Occipital lobe (tissue), 2 donors: ENCODE measurements around the gene C2orf80. TPM values are rescaled to one million over a fixed set of nuclear protein-coding genes. Genes with fewer than 3 reads are reported as not detected.
A peak's percentile ranks its signal among the peaks of the same experiment; 100 is the strongest.
"Not testable (repeated sequence)": the region's sequence is repeated elsewhere in the genome, so short reads cannot be mapped to it uniquely, and the experiment has no call there.

Experiments
- DNase-seq: peaks from one replicate; lab custom pipeline; 2025; lab: John Stamatoyannopoulos, UW
- total RNA-seq: library from RNA; depleted of rRNA; stranded (reverse); fragments of >200 nt; gene quantifications from one replicate; pipeline ENCODE4 v1.2.3, GENCODE V29; 2014

C2orf80 gene
- total RNA-seq, 1 donor from 2014 or later, result 28.7 TPM

DNA sequence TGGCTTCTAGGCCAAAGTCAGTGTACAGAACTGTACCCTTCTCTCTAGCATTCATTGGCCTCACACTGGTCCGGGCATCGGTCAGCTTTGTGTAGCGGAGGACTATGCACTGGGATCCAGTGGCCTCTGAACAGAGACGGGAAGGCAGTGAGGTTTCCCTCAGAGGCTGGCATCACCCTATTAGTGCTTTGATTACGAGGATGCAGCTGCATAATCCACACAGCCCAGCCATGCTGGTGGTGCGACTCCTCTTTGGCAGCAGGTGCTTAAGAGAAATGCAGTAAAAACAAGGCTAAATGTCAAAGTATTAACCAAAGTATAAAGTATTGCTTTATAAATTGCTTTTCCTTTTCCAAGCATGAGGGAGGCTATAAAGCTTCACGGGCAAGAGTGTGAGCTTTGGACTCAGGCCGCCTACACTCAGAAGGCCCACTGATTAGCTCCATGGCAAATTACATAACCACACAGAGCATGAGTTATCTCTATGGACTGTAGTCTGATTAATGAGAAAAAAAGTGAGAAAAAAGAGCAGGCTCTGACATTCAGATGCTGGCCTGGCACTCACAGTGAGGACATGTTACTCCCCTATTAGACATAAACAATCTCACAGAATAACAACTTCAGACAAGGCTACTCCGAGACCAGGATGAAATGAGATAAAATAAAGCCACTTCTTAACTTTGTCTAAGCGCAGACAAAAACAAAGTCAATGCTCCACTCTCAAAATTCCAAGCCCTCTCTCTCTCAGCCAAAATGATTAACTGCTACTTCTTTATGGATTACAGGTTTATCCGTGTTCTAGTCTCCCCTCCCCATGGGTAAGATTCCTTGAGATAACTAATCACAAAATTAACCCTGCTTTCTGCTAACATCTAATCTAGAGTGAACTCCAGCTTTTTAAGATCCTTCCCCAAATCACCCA lies 53.8 kb downstream of the C2orf80 start:
- DNase-seq, result no peak

DNA sequence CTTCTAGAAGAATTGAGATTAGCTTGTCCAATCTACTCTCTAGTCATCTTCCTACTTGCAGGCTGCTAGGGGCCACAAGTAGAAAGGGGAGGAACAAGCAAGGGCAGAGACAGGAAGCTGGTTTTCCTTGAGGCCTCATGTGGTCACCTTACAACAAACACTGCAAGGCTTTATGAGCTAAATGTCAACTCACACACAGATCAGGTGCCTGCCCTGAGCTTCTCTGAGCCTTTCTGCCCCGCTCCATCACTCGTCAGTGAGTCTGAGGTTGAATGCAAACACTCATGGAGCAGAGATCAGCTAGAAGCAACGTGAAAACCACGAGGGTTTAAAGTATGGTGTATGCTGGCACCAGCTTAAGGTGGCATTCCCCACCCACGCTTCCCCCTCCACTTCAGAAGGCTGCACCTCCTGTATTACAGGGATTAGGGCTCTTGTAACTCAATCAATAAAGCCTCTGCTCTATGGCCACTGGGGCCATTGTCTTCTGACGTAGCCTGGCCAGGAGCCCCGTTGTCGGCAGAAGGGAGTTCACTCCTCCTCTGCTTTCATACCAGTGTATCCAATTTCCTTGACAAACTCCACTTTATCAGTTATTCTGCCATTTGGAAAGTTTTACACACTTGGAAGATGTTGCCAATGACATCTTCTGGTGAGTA lies 54.8 kb downstream of the C2orf80 start:
- DNase-seq, result no peak

DNA sequence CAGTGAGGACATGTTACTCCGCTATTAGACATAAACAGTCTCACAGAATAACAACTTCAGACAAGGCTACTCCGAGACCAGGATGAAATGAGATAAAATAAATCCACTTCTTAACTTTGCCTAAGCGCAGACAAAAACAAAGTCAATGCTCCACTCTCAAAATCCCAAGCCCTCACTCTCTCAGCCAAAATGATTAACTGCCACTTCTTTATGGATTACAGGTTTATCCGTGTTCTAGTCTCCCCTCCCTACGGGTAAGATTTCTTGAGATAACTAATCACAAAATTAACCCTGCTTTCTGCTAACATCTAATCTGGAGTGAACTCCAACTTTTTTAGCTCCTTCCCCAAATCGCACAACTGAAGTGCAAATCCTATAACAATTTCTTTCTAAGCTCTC lies 59.1 kb downstream of the C2orf80 start:
- DNase-seq, result no peak

DNA sequence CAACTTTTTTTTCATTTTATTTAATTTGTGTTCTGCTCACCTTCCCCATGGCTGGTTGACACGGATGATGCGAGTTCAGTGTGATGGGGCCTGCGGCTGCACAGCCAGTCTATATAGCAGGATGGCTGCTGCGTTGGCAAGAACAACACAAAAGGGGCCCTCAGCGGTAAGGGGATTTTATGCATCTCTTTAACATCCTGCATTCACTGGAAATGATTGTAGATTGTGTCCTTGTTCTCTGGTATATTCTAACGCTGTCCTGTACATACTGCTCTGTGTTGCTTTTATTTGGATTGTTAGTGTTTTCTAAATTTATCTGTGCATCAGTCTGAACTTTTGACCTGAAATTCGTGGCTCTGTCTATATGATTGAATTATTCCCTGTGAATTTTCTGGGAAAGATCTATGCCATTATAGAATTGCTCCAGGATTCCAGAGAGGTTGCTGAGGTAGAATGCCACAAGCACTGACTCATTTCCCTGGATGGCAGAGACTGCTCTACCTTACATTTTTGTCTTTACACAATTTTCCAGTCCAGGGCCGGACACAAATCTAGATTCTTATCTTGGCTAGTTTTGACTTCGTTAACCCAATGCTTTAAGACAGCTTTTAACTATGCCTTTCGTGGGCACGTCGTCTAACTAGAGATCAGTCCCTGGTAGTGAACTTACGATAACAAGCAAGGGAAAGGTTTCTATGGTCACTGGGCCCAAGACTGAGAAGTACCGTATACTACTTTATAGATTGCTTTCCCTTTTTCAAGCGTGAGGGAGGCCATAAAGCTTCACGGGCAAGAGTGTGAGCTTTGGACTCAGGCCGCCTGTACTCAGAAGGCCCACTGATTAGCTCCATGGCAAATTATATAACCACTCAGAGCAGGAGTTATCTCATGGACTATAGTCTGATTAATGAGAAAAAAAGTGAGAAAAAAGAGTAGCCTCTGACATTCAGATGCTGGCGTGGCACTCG lies 59.8 kb downstream of the C2orf80 start, which contains the start of gene CRYGC:
Gene CRYGC, minus strand, starts transcription at position 85 of the 968 bp plus-strand sequence. Its CDS starts 36 bp downstream, at position 49.
- DNase-seq, result no peak

DNA sequence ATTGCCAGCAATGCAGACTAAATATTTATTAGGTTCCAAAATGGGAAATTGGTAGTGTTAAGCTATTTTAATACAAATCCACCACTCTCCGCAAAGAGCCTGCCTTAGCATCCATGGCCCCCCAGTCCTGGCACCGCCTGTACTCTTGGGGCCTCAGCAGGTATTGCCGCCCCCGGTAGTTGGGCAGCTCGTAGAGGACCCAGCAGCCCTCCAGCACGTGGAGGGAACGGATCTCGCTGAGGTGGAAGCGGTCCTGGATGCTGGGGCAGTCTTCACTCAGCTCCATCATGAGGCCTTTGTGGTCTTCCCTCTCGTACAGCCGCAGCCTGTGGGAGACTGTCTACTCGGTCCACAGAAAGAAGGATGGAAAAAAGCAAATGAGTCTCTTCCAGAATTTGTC lies 61.7 kb downstream of the C2orf80 start:
- DNase-seq, result no peak

DNA sequence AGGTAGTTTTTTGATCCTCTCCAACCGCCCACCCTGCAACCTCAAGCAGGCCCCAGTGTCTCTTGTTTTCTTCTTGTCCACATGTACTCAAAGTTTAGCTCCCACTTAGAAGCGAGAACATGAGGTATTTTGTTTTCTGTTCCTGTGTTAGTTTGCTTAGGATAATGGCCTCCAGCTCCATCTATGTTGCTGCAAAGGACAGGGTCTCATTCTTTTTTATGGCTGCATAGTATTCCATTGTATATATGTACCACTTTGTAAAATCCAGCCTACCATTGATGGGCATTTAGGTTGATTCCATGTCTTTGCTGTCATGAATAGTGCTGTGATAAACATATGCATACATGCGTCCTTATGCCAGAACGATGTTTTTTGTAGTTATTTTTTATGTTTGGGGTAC lies 62.7 kb downstream of the C2orf80 start:
- DNase-seq, result no peak

DNA sequence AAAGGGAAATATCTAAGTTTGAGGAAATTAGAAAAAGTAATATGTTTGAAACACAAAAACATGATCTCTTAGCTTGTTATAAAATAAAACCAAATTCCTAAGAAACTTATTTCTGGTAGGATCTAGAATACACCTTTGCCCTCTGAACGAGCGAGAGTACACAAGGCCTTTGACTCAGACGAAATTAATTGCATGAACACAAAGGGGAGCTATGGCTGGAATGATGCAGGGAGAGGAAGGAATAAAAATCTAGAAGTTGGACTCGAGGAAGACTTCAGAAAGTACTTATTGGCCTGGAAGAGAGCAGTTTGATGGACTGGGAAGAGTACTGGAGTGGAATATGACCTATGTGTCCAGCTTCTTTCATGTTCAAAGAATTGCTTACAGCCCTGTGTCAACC lies 64.6 kb downstream of the C2orf80 start:
- no peak for DNase-seq

DNA sequence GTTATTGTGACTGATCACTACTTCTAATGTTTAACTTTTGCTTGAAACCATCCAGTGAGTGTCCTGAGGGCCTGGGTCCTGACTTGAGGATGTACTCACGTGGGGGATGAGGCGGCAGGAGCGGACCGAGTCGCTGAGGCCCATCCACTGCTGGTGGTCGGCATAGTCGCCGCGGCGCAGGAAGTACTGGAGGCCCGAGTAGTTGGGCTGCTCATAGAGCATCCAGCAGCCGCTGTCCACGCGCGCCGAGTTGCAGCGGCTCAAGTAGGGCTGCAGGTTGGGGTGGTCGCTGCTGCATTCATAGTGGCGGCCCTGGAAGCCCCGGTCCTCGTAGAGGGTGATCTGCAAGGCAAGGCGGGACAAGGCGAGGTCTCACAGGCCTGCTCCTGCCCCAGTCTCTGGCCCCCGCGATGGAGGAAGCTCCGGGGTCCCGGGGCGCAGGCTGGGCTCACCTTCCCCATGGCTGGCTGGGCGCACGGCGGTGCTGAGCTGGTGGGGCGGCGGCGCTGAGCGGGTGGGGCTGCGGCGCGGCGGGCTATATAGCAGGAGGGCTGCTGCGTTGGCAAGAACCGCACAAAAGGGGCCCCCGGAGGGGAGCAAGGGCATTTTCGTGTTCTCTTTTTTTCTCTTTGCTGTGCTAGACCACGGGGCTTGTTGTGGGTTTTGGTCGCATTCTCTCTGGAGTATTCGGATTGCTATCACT lies 65.7 kb downstream of the C2orf80 start, which contains the start of gene CRYGD:
Gene CRYGD, minus strand, starts transcription at position 512 of the 703 bp plus-strand sequence. Its CDS starts 51 bp downstream, at position 461.
- peak; percentile 6 for DNase-seq

DNA sequence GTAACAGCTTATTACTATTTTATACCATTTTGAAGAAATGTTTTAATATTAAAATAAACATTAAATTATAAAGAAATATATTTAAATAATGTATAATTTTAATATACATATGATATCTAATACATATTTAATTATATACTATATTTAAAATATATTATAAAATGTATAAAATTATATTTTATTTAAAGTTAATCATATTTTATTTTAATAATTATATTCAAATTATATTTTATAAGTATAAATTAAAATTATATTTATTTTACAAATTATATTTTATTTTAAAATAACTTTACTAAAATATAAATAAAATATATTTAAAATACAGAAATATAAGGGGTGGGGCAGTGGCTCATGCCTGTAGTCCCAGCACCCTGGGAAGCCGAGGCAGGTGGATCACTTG lies 67.6 kb downstream of the C2orf80 start:
- no peak for DNase-seq

DNA sequence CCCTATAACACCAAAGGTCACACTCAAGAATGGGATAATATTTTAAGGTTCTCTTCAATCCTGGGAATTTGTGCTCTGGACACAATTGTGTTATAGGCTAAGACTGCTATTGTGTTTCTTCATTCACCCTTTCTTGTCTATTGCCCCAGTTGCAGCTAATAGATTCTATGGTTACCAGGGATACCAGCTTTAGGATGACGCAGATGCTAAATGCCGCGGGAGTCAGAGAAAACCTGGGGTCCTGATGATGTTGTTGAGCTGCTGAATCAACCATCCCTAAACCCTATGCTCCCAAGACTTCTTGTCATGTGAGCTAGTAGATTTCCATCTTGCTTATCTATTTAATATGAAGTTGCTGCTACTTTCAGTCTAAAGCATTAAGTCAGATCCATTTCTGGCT lies 70.9 kb downstream of the C2orf80 start:
- DNase-seq, result no peak

DNA sequence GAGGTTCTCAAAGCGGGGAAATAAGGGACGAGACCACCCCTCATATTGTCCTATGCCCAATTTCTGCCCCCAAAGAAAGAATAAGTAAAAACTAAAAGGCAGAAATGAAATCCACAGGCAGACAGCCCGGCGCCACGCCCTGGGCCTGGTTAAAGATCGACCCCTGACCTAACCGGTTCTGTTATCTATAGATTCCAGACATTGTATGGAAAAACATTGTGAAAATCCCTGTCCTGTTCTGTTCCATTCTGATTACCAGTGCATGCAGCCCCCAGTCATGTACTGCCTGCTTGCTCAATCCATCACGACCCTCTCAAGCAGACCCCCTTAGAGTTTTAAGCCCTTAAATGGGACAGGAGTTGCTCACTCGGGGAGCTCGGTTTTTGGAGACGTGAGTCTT lies 72.4 kb downstream of the C2orf80 start:
- not testable (repeated sequence) for DNase-seq

Other genes starting within 250 kb of the C2orf80 start
- 50.7 TPM for gene PLEKHM3, start 164.5 kb downstream of the C2orf80 start, total RNA-seq
- 1.7 TPM for gene CRYGD, start 65.5 kb downstream of the C2orf80 start, total RNA-seq
- not detected for gene CRYGC, start 60.2 kb downstream of the C2orf80 start, total RNA-seq
- not detected for gene CRYGB, start 43.9 kb downstream of the C2orf80 start, total RNA-seq
- gene CRYGA, start 26.4 kb downstream of the C2orf80 start, total RNA-seq, result not detected
- gene IDH1, start 65.0 kb upstream of the C2orf80 start, total RNA-seq, result 210 TPM
- gene PIKFYVE, start 76.2 kb upstream of the C2orf80 start, total RNA-seq, result 57.1 TPM
- 1.4 TPM for gene PTH2R, start 216.8 kb upstream of the C2orf80 start, total RNA-seq